ENCODE results near the gene TUBAL3. TPM values are rescaled to one million over a fixed set of nuclear protein-coding genes. Genes with fewer than 3 reads are reported as not detected.
A peak's percentile ranks its signal among the peaks of the same experiment; 100 is the strongest.

The TUBAL3 gene
- total and polyA plus RNA-seq, 2 donors (not counting 3 experiments of a cell fraction or from before 2014, with no cell fraction given) = not detected

GRCh38 chr10:5435328-5435727, 30.7 kb upstream of the TUBAL3 start:
- Histone ChIP-seq H3K79me2 (ENCODE audit: control insufficient read depth, insufficient read depth, low read length) (peaks cover 30% of the 10 kb centered on the region), H3K27me3 (ENCODE audit: control insufficient read depth in 2 of 2, insufficient read depth in 2 of 2, low read length in 2 of 2) (no peaks in the 10 kb centered on the region), H3K27ac (ENCODE audit: insufficient read depth, low read depth, low read length) (no peak overlapping the region), H3K9me1 (replicated peaks; ENCODE audit: control insufficient read depth, extremely low read depth, insufficient read depth, low read length) (no peaks in the 10 kb centered on the region), H3K9ac (replicated peaks; ENCODE audit: extremely low read depth, insufficient read depth, low read length) (no peak overlapping the region), H3K9me3 (replicated peaks; ENCODE audit: control insufficient read depth, insufficient read depth, low read length) (no peaks in the 10 kb centered on the region), H3K4me1 (ENCODE audit: control insufficient read depth, extremely low read depth, insufficient read depth, low read length) (no peaks in the 10 kb centered on the region), H3K4me2 (ENCODE audit: insufficient read depth, low read length) (no peak overlapping the region), H4K20me1 (replicated peaks; ENCODE audit: control insufficient read depth, extremely low read depth, insufficient read depth, low read length) (no peaks in the 10 kb centered on the region), H3K4me3 (replicated peaks in 1 of 3; ENCODE audit: insufficient read depth in 1 of 3, low read depth in 1 of 3, low read length in 3 of 3) (no peak overlapping the region), H3K36me3 (ENCODE audit: control insufficient read depth in 2 of 2, extremely low read depth in 1 of 2, insufficient read depth in 2 of 2, low read length in 2 of 2) (peaks cover 0 to 2% of the 10 kb centered on the region in 2 experiments), H2AFZ (ENCODE audit: low read depth, low read length) (no peak overlapping the region)
- intact Hi-C loops (cut with micrococcal nuclease) = loop anchor here (2.0 kb wide), 3 partner anchors 51 to 621 kb away; partner anchors contain the start of gene AKR1C3
- no TSS peak for BruUV-seq (replicated peaks)
- dilution Hi-C loops (cut with MboI; ENCODE audit: extremely low pct_ligation_motif_present, low sequenced_read_pairs) = no loop called here
- no peak for DNase-seq (ENCODE audit: low read depth, low spot score)
- TF ChIP-seq FOS (IDR thresholded peaks at IDR 0.05; ENCODE audit: borderline replicate concordance, insufficient read depth, low read length) = no peak
- ChIA-PET CTCF (interaction anchor here (0.7 to 5.8 kb wide), 13 partner anchors 9 to 620 kb away, joined by 3 to 97 read pairs (median 8); partner anchors contain the start of gene AKR1C3), POLR2A (interaction anchor here (0.7 kb wide), 1 partner anchor 11 kb away, joined by 6 read pairs; no protein-coding TSS in a partner anchor)
- FAIRE-seq = no peak

GRCh38 chr10:5434017-5434753, 29.6 kb upstream of the TUBAL3 start:
- no peaks in the 10 kb centered on the region for H3K27me3 ChIP-seq (ENCODE audit: control insufficient read depth in 2 of 2, insufficient read depth in 2 of 2, low read length in 2 of 2)
- ChIA-PET CTCF (interaction anchor here (0.6 to 5.8 kb wide), 28 partner anchors 8 to 689 kb away, joined by 3 to 97 read pairs (median 6); partner anchors contain the start of gene AKR1E2), POLR2A (no interaction called here)
- TF ChIP-seq CTCF (IDR thresholded peaks at IDR 0.05; ENCODE audit: extremely low read depth in 1 of 2, insufficient read depth in 1 of 2, low read depth in 1 of 2, low read length in 2 of 2) = peak; percentile 42 to 50
- TF ChIP-seq JUN (IDR thresholded peaks at IDR 0.05; ENCODE audit: borderline replicate concordance, insufficient read depth, insufficient read length, low read depth) = no peak
- H4K20me1 ChIP-seq (replicated peaks; ENCODE audit: control insufficient read depth, extremely low read depth, insufficient read depth, low read length) = no peaks in the 10 kb centered on the region
- no peaks in the 10 kb centered on the region for H3K4me1 ChIP-seq (ENCODE audit: control insufficient read depth, extremely low read depth, insufficient read depth, low read length)
- intact Hi-C loops (cut with micrococcal nuclease) = loop anchor here (1.0 to 2.0 kb wide), 4 partner anchors 49 to 619 kb away; partner anchors contain the start of gene AKR1C3
- H3K4me3 ChIP-seq (replicated peaks in 1 of 3; ENCODE audit: insufficient read depth in 1 of 3, low read depth in 1 of 3, low read length in 3 of 3) = no peak overlapping the region
- no peak overlapping the region for H3K27ac ChIP-seq (ENCODE audit: insufficient read depth, low read depth, low read length)
- FAIRE-seq = peak; percentile 67
- peak overlapping the region; percentile 54 for H2AFZ ChIP-seq (ENCODE audit: low read depth, low read length)
- H3K9me3 ChIP-seq (replicated peaks; ENCODE audit: control insufficient read depth, insufficient read depth, low read length) = no peaks in the 10 kb centered on the region
- dilution Hi-C loops (cut with MboI; ENCODE audit: extremely low pct_ligation_motif_present, low sequenced_read_pairs) = no loop called here
- DNase-seq (ENCODE audit: low read depth, low spot score) = peak; percentile 67
- H3K4me2 ChIP-seq (ENCODE audit: insufficient read depth, low read length) = peak overlapping the region; percentile 16
- no TSS peak for BruUV-seq (replicated peaks)
- no peaks in the 10 kb centered on the region for H3K9me1 ChIP-seq (replicated peaks; ENCODE audit: control insufficient read depth, extremely low read depth, insufficient read depth, low read length)
- peak overlapping the region; percentile 8 for H3K9ac ChIP-seq (replicated peaks; ENCODE audit: extremely low read depth, insufficient read depth, low read length)
- H3K36me3 ChIP-seq (ENCODE audit: control insufficient read depth in 2 of 2, extremely low read depth in 1 of 2, insufficient read depth in 2 of 2, low read length in 2 of 2) = no peaks in the 10 kb centered on the region
- H3K79me2 ChIP-seq (ENCODE audit: control insufficient read depth, insufficient read depth, low read length) = peaks cover 30% of the 10 kb centered on the region

Measured in endothelial cell of umbilical vein (primary cell).